ENCODE data around the gene LCN2. TPM values are rescaled to one million over a fixed set of nuclear protein-coding genes. Genes with fewer than 3 reads are reported as not detected.

The LCN2 gene
- total and polyA plus RNA-seq, 9 of the 15 experiments (the other 6 are each of a cell fraction or from before 2014, with no cell fraction given), result 0.10 to 1.2 (median 0.44) TPM; not detected in 1

GRCh38 chr9:128159784-128160602, 10.7 kb downstream of the LCN2 start, which contains the start of gene BBLN (continued):
- TF ChIP-seq ZNF212 (CRISPR knock-in tag; IDR thresholded peaks at IDR 0.05) (0 out of 2 replicates have a peak, but pooled peaks have one; percentile 83), ZNF280A (IDR thresholded peaks at IDR 0.05; ENCODE audit: low read depth, partially characterized antibody) (no peak), MAFK (IDR thresholded peaks at IDR 0.05; ENCODE audit: low read length) (no peak), HLTF (IDR thresholded peaks at IDR 0.05) (peak; percentile 84; the same call in 1 of the 2 replicates), ZBTB9 (CRISPR knock-in tag; IDR thresholded peaks at IDR 0.05) (peak; percentile 87), ELF1 (tag; IDR thresholded peaks at IDR 0.05) (no peak), ZNF3 (CRISPR knock-in tag; IDR thresholded peaks at IDR 0.05) (no peak), ZNF146 (CRISPR knock-in tag; IDR thresholded peaks at IDR 0.05; ENCODE audit: unreplicated experiment) (no peak), SRSF9 (IDR thresholded peaks at IDR 0.05; ENCODE audit: borderline replicate concordance, low read depth, low read length) (no peak), MCM7 (IDR thresholded peaks at IDR 0.05) (no peak), CREB3L1 (IDR thresholded peaks at IDR 0.05; ENCODE audit: borderline replicate concordance, low read depth) (no peak), SOX6 (IDR thresholded peaks at IDR 0.05) (no peak), ZNF408 (CRISPR knock-in tag; IDR thresholded peaks at IDR 0.05; ENCODE audit: low read depth) (peak; percentile 72; the same call in 1 of the 2 replicates), ZNF12 (CRISPR knock-in tag; IDR thresholded peaks at IDR 0.05) (no peak), ZNF764 (CRISPR knock-in tag; IDR thresholded peaks at IDR 0.05; ENCODE audit: low read depth) (no peak; the same call in none of the 2 replicates), RBFOX2 (IDR thresholded peaks at IDR 0.05; ENCODE audit: low read depth, low read length) (peak; percentile 98), RFX5 (IDR thresholded peaks at IDR 0.05; ENCODE audit: low read depth, low read length) (no peak), FOS (IDR thresholded peaks at IDR 0.05; ENCODE audit: extremely low read depth, insufficient read length) (no peak), ZBTB33 (CRISPR knock-in tag; IDR thresholded peaks at IDR 0.05) (no peak), THAP12 (CRISPR knock-in tag; IDR thresholded peaks at IDR 0.05) (peak; percentile 92)
